ENCODE data around the gene TMEM40.

The TMEM40 gene

GRCh38 chr3:12695112-12695511 lies 63.9 kb downstream of the TMEM40 start:
- no peak for TF ChIP-seq CTCF (IDR thresholded peaks at IDR 0.05; ENCODE audit: low read length, missing control alignments)
- H3K4me3 ChIP-seq (replicated peaks; ENCODE audit: low read depth, low read length), result no peak overlapping the region
- no peak for DNase-seq (ENCODE audit: low read depth)

GRCh38 chr3:12692444-12692843 lies 66.6 kb downstream of the TMEM40 start:
- H3K4me3 ChIP-seq (replicated peaks; ENCODE audit: low read depth, low read length), result no peak overlapping the region
- no peak for TF ChIP-seq CTCF (IDR thresholded peaks at IDR 0.05; ENCODE audit: low read length, missing control alignments)
- DNase-seq (ENCODE audit: low read depth), result no peak

- H3K4me3 ChIP-seq (replicated peaks; ENCODE audit: low read depth, low read length), result no peak overlapping the region
- no peak for DNase-seq (ENCODE audit: low read depth)
- TF ChIP-seq CTCF (IDR thresholded peaks at IDR 0.05; ENCODE audit: low read length, missing control alignments), result no peak
Observed at GRCh38 chr3:12689997-12690711, 68.9 kb downstream of the TMEM40 start.

GRCh38 chr3:12687948-12688347 lies 71.1 kb downstream of the TMEM40 start:
- no peak overlapping the region for H3K4me3 ChIP-seq (replicated peaks; ENCODE audit: low read depth, low read length)
- no peak for TF ChIP-seq CTCF (IDR thresholded peaks at IDR 0.05; ENCODE audit: low read length, missing control alignments)
- DNase-seq (ENCODE audit: low read depth), result no peak

GRCh38 chr3:12686096-12686495 lies 73.0 kb downstream of the TMEM40 start:
- DNase-seq (ENCODE audit: low read depth), result no peak
- TF ChIP-seq CTCF (IDR thresholded peaks at IDR 0.05; ENCODE audit: low read length, missing control alignments), result no peak
- no peak overlapping the region for H3K4me3 ChIP-seq (replicated peaks; ENCODE audit: low read depth, low read length)

All from fibroblast of pulmonary artery (primary cell).